ENCODE data around the gene LRMDA. TPM values are rescaled to one million over a fixed set of nuclear protein-coding genes. Genes with fewer than 3 reads are reported as not detected.
"Not testable (repeated sequence)": the region's sequence is repeated elsewhere in the genome, so short reads cannot be mapped to it uniquely, and the experiment has no call there.

The LRMDA gene
- total RNA-seq, 4 donors from 2014 or later, result 12.0 to 15.9 (median 13.9) TPM

DNA sequence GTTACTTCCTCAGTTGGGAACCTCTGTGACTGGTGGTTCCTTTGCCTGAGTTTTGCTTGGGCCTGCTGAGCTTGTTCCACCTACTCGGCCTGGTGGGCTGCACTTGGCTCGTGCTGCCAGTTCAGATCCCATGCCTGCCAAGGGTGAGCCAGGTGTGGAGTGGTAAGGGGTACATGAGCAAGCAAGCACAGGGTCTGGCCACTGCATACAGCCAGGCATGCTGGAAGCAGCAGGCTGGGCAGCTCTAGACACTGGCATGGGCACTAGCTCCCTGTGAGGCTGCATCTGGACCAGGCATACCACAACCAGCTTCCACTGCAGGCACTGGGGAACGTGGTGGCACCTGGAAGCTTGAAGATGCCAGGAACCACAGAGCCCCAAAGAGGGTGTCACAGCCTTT, 624.0 kb downstream of the LRMDA start:
- TF ChIP-seq, protein P1, sequence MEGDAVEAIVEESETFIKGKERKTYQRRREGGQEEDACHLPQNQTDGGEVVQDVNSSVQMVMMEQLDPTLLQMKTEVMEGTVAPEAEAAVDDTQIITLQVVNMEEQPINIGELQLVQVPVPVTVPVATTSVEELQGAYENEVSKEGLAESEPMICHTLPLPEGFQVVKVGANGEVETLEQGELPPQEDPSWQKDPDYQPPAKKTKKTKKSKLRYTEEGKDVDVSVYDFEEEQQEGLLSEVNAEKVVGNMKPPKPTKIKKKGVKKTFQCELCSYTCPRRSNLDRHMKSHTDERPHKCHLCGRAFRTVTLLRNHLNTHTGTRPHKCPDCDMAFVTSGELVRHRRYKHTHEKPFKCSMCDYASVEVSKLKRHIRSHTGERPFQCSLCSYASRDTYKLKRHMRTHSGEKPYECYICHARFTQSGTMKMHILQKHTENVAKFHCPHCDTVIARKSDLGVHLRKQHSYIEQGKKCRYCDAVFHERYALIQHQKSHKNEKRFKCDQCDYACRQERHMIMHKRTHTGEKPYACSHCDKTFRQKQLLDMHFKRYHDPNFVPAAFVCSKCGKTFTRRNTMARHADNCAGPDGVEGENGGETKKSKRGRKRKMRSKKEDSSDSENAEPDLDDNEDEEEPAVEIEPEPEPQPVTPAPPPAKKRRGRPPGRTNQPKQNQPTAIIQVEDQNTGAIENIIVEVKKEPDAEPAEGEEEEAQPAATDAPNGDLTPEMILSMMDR (IDR thresholded peaks at IDR 0.05), result no peak
- no peak for ATAC-seq (ENCODE audit: low FRiP score)

DNA sequence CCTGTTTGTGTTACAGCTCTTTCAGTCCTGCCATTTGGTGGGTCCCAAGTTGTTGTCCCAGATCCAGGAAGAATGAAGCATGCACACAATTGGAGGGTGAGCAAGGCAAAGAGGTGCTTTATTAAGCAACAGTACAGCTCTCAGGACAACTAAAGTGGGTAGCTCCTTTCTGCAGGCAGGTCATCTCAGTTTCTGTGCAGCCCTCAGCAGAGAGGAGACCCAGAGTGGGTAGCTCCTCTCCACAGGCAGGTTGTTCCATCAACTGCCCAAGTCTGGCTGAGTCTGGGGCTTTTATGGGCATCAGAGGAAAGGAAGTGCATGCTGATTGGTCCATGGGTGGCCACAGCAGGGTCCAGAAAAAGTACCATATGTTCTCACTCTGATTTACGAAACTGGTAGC, 624.5 kb downstream of the LRMDA start:
- TF ChIP-seq, protein P1 (IDR thresholded peaks at IDR 0.05), result no peak
- DNase-seq (ENCODE audit: low spot score) (no peak), ATAC-seq (ENCODE audit: low FRiP score) (no peak)

More for the DNA sequence above, 624.0 kb downstream of the LRMDA start:
- no peak for DNase-seq (ENCODE audit: low spot score)

DNA sequence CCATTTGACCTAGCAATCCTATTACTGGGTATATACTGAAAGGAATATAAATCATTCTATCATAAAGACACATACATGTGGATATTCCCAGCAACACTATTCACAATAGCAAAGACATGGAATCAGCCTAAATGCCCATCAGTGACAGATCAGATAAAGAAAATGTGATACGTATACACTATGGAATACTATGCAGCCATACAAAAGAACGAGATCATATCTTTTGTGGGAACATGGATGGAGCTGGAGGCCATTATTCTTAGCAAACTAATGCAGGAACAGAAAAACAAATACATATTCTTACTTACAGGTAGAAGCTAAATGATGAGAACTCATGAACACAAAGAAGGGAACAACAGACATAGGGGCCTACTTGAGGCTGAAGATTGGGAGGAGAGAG, 629.6 kb downstream of the LRMDA start:
- not testable (repeated sequence) for ATAC-seq (ENCODE audit: low FRiP score)

DNA sequence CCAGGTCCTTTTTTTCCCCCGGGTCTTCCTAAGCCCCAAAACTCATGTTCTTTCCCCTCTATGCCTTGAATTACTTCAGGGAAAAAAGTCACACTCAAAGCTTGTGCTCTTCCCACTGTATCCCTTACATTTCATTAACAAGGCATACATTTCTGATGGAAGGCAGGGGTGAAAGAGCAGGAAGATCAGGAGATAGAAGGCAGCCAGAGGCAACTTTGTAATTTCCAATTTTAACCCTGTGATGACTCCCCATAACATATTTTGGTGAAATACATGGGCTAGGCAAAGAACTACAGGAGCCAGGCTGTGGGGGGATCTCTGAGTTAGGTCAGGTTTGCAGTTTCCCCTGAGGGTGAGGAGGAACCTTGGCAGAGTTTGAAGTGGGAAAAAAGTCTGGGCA, 635.0 kb downstream of the LRMDA start:
- TF ChIP-seq, protein P1 (IDR thresholded peaks at IDR 0.05), result no peak

More for the DNA sequence above, 629.6 kb downstream of the LRMDA start:
- DNase-seq (ENCODE audit: low spot score), result not testable (repeated sequence)

DNA sequence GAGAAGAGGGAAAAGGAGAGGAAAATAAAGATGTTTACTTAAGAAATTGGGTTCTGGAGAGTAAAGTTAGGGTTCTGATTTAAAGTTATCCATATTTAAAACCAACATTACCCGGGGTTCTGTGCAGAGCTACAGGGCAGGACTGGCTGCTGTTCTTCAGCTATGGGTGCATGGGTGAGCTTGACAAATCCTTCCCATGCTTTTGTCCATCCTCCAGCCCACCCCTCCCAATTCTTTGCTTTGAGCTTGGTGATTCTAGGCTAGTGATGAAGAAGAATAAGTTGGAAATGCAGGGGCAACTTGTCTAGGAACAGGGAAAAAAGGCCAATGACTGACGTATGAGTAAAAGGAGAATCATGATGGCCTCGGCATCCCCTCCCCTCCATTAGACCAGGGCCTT, 636.0 kb downstream of the LRMDA start:
- DNase-seq (ENCODE audit: low spot score) (no peak), ATAC-seq (ENCODE audit: low FRiP score) (no peak)
- TF ChIP-seq, protein P1 (IDR thresholded peaks at IDR 0.05), result no peak

More for the DNA sequence above, 635.0 kb downstream of the LRMDA start:
- ATAC-seq (ENCODE audit: low FRiP score), result no peak
- DNase-seq (ENCODE audit: low spot score), result no peak

DNA sequence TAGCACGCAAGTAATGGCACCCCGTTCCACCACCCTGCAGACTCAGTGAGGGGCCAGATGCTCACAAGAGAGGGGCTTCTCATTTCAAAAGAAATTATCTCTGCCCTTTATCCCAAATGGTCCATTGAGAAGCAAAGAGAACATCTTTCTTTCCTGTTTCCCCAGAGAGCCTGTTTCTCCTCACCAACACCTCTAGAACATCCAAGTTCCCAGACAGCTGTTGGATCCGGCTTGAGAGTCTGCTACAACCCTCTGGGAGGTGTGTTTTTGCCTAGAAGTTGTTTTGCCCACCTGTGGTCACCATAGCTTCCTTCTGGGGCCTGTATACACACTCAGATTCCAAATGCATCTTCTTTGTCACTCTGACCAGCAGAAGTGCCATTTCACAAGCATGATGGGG, 637.4 kb downstream of the LRMDA start:
- no peak for DNase-seq (ENCODE audit: low spot score)
- TF ChIP-seq, protein P1 (IDR thresholded peaks at IDR 0.05), result no peak
- ATAC-seq (ENCODE audit: low FRiP score), result no peak

DNA sequence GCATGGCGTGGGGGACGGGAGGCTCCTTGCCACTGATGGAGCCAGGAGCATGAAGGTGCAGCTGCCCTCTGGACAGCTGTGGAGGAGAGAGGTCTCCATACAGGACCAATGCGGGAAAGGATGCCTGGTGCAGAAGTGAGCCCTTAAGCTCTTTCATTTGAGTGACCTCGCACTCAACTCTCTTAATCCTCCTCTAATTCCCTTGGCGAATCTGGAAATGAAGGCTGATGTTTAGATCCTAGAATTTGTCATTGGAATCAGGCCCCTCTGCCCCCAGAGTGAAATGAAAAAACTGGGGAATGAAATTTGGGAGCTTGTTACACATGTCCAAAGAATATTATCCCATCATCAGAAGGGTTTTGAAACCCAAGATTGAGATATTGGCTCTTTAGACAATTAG, 639.5 kb downstream of the LRMDA start:
- DNase-seq (ENCODE audit: low spot score) (no peak), ATAC-seq (ENCODE audit: low FRiP score) (no peak)
- TF ChIP-seq, protein P1 (IDR thresholded peaks at IDR 0.05), result no peak

All from omental fat pad (tissue), 4 donors.